KBM-7 (cell line): Measurements from ENCODE around the gene NUAK1.
"Not testable (repeated sequence)": the region's sequence is repeated elsewhere in the genome, so short reads cannot be mapped to it uniquely, and the experiment has no call there.

Source experiments
- DNase-seq: peaks from one replicate; pipeline ENCODE4 v3.0.0-alpha.2; 2015
- in situ Hi-C: fragments of 300-500 bp; cut with MboI; formaldehyde crosslinking; loops from 2 replicates; pipeline ENCODE4 v1.14.3; 2020; ENCODE audit warnings: low sequenced_read_pairs, low pct_unique_long_range_greater_than_20kb, mixed read lengths

Gene NUAK1

DNA sequence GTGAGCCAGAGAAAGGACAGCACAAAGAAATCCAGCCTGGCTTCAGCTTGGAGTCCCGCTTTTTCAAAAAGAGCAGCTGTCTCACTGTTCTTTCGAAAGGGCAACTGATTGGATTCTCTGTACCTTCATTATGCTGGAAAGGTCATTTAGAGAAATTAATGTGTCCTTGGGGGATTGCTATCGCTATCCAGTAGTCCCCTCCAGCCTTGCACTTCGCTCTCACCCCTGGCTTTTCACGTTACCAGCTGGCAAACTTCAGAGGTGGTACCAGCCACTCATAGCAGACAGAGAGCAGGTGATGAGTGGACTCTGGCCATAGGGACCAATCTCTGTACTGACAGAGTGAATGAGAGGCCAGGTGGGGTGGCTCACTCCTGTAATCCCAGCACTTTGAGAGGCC, 11.8 kb upstream of the NUAK1 start:
- in situ Hi-C loops = no loop called here
- DNase-seq = no peak

DNA sequence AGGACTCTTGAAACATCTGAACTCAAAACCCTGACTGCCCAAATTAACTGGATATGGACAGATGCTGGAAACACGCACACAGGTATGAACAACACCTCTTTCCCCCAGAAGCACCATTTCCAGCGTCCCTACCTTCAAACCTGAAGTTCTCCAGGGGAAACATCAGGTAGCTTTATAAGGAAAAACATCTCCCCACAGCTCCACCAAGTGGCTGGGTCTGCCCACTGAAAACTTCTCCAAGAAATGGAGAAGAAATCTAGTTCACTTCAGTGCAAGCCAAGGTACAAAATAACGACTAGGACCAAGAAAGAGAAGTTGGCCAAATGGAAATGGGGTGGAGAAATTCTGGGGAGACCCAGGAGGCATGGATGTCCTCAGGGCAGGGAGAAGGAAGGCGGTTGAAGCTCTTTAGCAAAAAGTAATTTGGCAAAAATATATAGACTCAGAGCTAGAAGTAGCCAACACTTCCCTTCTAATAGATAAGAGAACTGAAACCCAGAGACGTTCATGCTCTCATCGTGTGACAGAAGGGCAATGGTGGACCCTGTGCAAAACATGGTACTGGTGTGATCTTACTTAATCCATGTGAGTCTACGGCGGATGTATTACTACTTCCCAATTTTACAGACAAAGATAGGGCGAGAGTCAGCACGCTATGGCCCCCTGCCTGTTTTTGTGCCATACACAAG, 10.5 kb upstream of the NUAK1 start:
- in situ Hi-C loops = loop anchor here (25.0 kb wide), 1 partner anchor 737 kb away; no protein-coding TSS in a partner anchor

DNA sequence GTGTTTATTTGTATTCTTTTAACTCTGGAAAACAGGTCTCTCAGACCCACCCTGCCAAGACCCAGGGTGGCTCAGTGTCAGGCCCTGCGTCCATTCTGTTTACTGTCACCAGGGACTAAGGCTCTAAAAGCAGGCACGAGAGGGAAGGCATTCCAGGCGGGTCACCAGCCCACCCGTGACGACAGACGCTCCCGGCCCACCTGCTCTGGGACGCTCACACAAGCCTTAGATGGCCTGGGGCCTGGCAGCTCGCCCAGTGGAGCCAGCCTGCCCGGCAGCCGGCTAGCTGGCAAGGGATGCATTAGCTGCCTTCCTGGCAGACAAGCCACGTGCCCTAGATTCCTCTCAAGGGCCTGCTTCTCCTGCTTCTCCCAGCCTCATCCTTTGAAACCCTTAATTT, 9.2 kb upstream of the NUAK1 start:
- in situ Hi-C loops = loop anchor here (25.0 kb wide), 1 partner anchor 736 kb away; no protein-coding TSS in a partner anchor
- no peak for DNase-seq

More for the DNA sequence above, 10.5 kb upstream of the NUAK1 start:
- peak; percentile 42 for DNase-seq

DNA sequence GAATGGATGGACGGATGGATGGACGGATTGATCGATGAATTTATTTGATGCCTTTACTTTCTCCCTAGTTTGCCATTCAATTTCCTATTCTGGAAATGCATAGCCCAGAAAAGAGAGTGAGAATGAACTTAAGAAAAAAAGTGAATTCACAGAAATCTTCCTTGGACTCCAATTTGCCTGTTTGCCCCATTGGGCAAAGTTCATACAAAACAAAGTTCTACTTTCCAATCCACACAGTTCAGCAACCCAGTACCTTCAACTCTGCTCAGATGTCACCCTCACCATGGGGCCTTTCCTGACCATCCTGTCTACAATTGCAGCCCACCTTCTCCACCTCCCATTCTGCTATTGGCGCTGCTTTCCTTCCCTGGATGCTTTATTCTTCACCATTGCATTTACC, 8.2 kb upstream of the NUAK1 start:
- no peak for DNase-seq
- in situ Hi-C loops = loop anchor here (25.0 kb wide), 1 partner anchor 735 kb away; no protein-coding TSS in a partner anchor

DNA sequence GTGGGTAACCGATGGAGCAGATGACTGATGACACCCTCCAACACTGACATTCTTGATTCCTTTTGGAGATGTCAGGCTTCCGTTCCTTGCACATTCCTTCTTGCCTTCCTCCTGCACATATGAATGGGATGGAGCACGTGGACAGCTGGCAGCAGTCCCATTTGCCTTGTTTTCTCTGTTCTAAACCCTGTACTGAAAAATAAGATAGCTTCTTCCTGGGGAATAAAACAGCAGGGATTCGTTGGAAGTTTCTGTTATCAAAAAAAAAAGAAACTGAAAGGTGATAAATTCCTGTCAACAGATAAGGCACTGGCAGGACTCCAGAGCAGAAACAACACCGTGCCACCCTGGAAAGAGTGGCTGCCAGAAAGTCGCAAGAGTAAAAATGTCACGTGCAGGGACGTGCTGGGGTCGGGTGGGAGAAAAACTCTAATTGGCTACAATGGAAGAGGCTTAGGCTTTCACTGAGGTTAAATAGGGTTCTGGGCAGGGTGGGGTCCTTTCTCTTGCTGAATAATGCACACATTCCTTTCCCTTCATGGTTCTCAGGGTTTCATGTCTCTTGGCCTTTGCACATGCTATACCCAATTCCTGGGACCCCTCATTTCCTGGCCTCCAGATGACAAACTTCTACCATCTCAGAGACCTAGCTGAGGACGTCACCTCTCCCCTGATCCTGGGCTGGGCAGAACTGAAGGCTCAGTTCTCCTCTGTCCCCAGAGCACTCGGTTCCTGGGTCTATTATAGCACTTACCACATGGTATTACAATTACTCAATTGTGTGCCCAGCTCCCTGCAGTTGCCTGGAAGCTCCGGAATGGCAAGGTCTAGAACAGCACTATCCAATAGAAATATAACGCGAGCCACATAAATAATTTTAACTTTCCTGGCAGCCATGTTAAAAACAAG, 7.0 kb upstream of the NUAK1 start:
- no peak for DNase-seq
- in situ Hi-C loops = loop anchor here (25.0 kb wide), 1 partner anchor 733 kb away; no protein-coding TSS in a partner anchor

DNA sequence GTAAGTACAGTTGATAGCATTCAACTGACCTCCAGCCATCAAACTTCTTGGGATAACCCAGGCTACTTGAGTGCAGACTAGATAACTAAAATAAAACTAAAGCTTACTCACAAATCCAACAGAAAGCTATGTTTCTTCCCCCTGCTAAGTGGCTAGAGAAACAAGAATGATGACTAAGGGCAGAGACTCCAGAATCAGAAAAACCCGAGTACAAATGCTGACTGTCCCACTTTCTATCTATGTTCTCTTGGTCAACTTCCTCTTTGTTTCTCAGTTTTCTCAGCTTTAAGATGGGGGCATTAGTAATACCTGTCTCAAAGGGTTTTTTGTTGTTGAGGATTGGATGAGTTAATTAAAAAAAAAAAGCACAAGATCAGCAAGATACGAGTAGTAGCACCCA, 6.1 kb upstream of the NUAK1 start:
- in situ Hi-C loops = loop anchor here (25.0 kb wide), 1 partner anchor 733 kb away; no protein-coding TSS in a partner anchor
- no peak for DNase-seq

DNA sequence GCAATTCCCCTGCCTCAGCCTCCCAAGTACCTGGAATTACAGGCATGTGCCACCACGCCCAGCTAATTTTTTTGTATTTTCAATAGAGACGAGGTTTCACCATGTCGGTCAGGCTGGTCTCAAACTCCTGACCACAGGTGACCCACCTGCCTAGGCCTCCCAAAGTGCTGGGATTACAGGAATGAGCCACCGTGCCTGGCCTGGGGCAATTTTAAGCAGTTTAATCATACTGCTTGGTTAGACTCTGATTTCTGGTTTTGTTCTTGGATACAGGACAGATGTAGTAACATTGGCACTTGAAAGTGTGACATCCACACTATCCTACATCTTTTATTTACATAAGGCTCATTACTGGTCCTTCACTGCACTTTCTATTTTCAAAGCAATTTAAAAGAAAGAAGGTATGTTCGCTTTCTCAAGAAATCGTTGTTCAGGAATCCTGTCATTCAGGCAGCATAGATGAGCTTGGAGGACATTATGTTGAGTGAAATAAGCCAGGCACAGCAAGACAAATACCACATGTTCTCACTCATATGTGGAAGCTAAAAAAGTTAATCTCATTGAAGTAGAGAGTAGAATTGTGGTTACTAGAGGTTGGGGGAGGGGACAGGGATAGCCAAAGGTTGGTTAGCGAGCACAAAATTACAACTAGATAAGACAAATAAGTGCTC, 4.0 kb upstream of the NUAK1 start:
- in situ Hi-C loops = loop anchor here (25.0 kb wide), 1 partner anchor 730 kb away; no protein-coding TSS in a partner anchor
- no peak for DNase-seq

DNA sequence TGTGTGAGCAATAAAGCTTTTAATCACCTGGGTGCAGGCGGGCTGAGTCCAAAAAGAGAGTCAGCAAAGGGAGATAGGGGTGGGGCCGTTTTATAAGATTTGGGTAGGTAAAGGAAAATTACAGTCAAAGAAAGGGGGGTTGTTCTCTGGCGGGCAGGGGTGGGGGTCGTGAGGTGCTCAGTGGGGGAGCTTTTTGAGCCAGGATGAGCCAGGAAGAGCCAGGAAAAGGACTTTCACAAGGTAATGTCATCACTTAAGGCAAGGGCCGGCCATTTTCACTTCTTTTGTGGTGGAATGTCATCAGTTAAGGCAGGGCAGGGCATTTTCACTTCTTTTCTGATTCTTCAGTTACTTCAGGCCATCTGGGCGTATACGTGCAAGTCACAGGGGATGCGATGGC, 3.2 kb upstream of the NUAK1 start:
- DNase-seq = not testable (repeated sequence)
- in situ Hi-C loops = loop anchor here (25.0 kb wide), 1 partner anchor 730 kb away; no protein-coding TSS in a partner anchor

DNA sequence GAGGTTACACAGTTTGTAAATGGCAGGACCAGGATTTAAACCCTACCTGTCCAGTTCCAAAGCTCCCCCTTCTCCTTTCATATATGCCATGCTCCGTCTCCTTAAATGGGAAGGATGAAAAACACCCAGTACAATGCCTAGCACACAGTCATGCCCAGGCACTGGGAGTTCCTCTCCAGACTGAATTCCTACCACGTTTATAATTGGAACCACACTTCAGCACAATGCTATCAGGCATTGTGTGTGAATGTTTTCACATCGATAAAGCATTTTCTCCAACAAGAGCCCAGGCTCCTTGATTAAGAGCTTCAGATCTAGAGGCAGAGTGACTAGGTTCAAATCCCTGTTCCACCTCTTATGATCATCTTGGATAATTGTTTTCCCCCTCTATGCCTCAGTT, 2.7 kb upstream of the NUAK1 start:
- DNase-seq = no peak
- in situ Hi-C loops = loop anchor here (25.0 kb wide), 1 partner anchor 729 kb away; no protein-coding TSS in a partner anchor

DNA sequence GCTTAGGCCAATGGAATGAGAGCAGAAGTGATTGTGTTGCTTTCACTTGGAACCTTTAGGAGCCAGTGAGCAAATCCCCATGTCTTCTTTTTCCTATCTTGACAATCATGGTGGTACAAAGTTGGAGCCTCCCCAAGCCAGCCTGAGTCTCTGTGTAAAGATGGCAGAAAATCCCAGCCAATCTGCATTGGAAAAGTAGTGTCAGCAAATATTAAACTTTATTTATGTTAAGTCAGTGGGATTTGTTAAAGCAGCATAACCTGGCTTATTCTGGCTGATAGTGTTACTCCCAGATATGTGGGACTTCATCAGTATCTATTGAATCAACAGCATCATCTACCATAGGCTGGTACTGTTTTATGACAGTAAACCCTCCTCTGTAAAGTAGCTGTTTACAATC, 2.2 kb upstream of the NUAK1 start:
- in situ Hi-C loops = loop anchor here (25.0 kb wide), 1 partner anchor 729 kb away; no protein-coding TSS in a partner anchor
- DNase-seq = no peak

DNA sequence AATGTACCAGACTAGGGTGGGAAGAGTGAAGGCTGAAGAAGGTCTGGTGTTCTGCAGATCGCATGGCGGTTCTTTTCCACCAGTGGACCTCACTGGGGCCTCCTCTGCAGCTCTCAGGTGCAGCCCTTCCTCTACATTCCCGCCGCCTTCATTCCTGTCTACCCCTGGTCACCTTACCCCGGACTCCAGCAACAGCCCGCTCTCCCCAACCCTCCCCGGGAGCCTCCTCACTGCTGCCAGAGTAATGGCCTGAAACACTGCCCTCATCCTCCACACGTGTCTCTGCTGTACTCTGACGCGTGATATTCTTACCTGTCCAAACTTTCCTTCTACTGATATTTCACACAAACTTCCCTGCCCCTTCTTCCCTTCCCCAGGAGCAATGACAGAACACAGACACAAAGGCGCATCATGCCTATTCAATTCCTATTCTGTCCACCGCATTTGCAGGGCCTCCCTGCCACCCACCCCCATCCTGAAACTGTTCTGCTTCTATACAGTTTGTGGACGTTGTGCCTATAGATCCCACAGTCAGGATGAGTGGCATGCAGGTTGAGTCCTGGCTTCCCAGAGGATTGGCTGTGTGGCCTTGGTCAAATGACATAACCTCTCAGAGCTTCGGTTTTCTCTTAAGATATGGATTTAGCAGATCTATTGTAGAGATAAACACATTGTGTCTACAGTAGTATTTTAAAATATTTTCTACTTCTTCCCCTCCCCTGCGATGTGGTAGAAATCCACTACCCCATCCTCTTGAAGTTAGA, 1.7 kb upstream of the NUAK1 start:
- in situ Hi-C loops = loop anchor here (25.0 kb wide), 1 partner anchor 728 kb away; no protein-coding TSS in a partner anchor
- no peak for DNase-seq

DNA sequence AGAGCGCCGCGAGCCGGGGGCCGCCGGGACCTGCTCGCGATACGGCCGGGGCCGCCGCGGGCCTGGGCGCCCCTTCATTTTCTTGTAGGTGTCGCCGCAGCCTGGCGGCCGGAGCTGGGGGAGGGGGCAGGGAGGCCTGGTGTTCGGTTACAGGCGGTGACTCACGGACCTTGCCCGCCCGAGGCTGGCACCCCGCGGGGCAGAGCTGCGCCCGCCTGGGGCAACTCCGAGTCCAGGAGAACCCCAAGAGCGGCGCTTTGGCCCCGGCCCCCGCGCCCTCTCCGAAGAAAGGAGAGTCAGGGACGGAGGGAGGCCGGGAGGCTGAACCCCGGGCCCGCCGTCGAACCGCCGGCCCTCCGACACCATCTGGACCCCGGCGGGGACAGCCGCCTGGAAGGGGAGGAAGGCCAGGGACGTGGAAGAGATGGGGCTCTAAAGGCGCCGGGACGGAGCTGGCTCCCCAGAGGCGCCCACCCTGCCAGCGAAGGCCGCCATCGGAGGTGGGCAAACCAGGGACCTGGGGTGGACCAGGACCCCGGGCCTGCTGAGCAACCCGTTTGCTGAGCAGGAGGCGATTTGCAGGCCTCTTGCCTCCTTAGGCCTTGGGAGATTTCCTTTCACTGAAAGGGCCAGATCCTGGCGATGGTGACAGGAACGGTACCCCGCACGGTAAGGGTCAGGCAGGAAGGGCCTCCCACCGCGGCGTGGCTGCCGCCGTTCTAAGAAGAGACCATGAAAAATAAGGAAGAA, 843 bp upstream of the NUAK1 start:
- DNase-seq = peak; percentile 28
- in situ Hi-C loops = loop anchor here (25.0 kb wide), 1 partner anchor 727 kb away; no protein-coding TSS in a partner anchor

DNA sequence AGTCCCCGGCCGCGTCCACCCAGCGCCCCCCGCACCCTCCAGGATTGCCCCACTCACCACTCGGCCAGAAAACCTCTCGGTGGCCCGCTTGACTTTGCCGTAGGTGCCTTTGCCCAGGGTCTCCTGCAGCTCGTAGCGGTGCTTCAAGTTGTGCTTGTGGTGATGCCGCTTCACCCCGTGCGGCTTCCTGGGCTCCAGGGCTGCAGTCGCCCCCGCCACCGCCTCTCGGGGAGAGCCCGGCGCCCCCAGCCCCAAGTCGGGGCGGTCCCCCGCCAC, 459 bp downstream of the NUAK1 start:
- DNase-seq = no peak
- in situ Hi-C loops = loop anchor here (25.0 kb wide), 1 partner anchor 726 kb away; no protein-coding TSS in a partner anchor

DNA sequence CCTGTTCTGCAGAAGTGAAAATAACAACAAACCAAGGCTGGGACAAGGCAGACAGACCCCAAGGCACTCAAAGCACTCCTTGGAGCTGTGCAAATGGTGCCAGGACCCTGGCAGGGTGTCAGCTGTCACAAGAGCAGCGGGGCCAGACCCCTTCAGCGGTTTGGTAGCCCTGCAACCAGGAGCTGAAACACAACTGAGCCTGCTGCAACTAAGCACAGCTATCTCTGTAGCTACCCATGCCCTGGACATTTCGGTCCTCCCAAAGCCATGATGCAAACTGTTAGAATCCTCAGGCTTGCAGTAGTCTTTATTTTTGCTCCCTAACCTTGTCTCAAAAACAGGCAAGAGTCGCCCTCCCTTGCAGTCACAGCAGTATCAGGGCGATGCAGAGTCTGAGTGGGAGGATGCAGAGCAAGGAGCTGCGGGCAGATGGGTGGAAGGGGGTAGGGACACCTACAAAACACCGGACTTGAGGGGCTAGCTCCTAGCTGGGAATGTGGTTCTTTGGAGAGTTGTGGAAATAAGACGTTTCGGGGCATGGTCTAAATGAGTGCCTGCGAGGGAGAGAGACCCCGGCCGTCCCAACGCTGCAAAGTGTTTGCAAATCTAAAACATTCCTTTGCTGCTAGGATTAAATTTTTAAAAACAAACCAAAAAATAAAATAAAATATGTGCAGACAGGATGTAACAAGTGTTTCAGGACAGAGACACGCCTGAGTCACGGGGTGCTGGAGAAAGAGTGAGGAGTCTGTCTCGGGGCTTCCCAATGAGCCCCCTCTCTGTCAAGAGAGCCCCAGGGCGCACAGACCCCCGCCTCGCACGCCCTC, 1.0 kb downstream of the NUAK1 start:
- in situ Hi-C loops = loop anchor here (25.0 kb wide), 1 partner anchor 725 kb away; no protein-coding TSS in a partner anchor
- no peak for DNase-seq

DNA sequence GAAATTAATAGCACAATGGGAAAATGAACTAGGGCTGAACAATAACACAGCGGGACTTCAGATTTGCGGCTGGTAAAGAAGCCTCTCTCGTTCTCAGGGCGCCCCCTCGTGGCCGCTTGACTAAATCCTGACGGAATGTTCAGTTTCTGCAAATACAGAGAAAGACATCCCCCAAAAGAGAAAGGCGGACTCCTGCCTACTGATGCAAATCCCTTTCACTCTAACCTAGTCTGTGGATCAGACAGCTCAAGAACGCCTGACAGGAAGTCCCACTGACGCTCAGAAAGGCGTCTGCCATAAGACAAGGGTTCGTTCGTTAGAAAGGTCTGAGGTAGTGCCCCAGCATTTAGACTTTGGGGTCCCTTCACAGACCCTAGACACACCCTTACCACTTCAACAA, 2.5 kb downstream of the NUAK1 start:
- in situ Hi-C loops = loop anchor here (25.0 kb wide), 1 partner anchor 724 kb away; no protein-coding TSS in a partner anchor
- DNase-seq = peak; percentile 75

DNA sequence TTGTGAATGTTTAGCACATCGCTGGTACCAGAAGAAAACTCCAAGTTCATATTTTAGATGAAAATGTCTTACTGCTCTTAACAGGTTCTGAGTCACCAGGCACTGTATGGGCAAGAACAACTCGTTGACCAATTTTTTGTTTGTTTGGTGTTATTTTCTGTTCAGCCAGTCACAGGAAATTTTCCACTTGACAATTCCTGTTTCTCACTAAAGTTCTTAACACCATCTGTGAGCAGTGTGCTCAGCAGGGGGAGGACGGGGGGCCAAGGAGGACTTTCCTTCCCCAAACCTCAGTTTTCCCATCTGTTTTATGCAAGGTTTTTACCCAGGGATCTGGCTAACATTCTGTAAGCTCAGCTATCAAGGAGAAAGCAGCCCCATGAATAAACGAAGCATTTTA, 3.0 kb downstream of the NUAK1 start:
- in situ Hi-C loops = loop anchor here (25.0 kb wide), 1 partner anchor 723 kb away; no protein-coding TSS in a partner anchor

DNA sequence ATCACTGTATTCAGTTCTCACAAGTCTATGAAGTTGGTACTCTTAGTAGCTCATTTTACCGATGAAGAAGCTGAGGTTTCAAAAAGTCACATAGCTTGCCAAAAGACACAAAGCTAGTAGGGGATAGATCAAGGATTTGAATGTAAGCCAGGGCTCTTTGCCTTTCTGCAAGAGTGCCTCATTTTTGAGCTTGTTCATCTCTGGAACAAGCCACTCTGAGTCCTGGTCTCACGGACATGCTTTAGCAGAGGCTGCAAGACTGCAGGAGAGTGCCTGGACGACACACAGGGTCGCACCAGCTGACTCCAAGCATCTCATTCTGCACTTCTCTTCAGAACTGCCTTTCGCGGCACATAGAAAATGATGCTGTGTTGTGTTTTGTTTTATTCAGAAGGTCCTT, 3.7 kb downstream of the NUAK1 start:
- DNase-seq = no peak
- in situ Hi-C loops = loop anchor here (25.0 kb wide), 1 partner anchor 723 kb away; no protein-coding TSS in a partner anchor

More for the DNA sequence above, 3.0 kb downstream of the NUAK1 start:
- no peak for DNase-seq
